Smooth muscle cell (in vitro differentiated cells): ENCODE results near the gene CP. TPM values are rescaled to one million over a fixed set of nuclear protein-coding genes. Genes with fewer than 3 reads are reported as not detected.

Experiments
- DNase-seq: peaks from one replicate; lab custom pipeline; 2025; ENCODE audit not compliant: unreplicated experiment; lab: John Stamatoyannopoulos, UW
- H2AFZ ChIP-seq: fragments of 200-600 bp; sonication (generic); 2 replicates; pipeline ENCODE4 v1.6.0; 2016; ENCODE audit warnings: antibody characterized with exemption, low read depth, mild to moderate bottlenecking
- H3F3A ChIP-seq: fragments of 200-600 bp; sonication (generic); 2 replicates; pipeline ENCODE4 v1.6.0; 2017; ENCODE audit warnings: antibody characterized with exemption, low read depth
- H3K27ac ChIP-seq: fragments of 200-600 bp; sonication (generic); 2 replicates; pipeline ENCODE4 v1.5.1; 2016; ENCODE audit warnings: low read depth, mild to moderate bottlenecking
- H3K27me3 ChIP-seq: fragments of 200-600 bp; sonication (generic); 2 replicates; pipeline ENCODE4 v1.6.1; 2016; ENCODE audit warnings: low read depth, mild to moderate bottlenecking
- H3K36me3 ChIP-seq: fragments of 200-600 bp; sonication (generic); 2 replicates; pipeline ENCODE4 v1.5.1; 2016; ENCODE audit warnings: low read depth
- H3K4me1 ChIP-seq: fragments of 200-600 bp; sonication (generic); 2 replicates; pipeline ENCODE4 v1.5.1; 2016; ENCODE audit warnings: low read depth
- H3K4me2 ChIP-seq: fragments of 200-600 bp; sonication (generic); 2 replicates; pipeline ENCODE4 v1.6.0; 2016; ENCODE audit warnings: mild to moderate bottlenecking
- H3K4me3 ChIP-seq: fragments of 200-600 bp; sonication (generic); 2 replicates; pipeline ENCODE4 v1.5.1; 2016; ENCODE audit warnings: mild to moderate bottlenecking
- H3K79me2 ChIP-seq: fragments of 200-600 bp; sonication (generic); 2 replicates; pipeline ENCODE4 v1.6.0; 2016; ENCODE audit warnings: low read depth, mild to moderate bottlenecking
- H3K9ac ChIP-seq: fragments of 200-600 bp; sonication (generic); 2 replicates; pipeline ENCODE4 v1.6.0; 2016; ENCODE audit warnings: low read depth
- H3K9me3 ChIP-seq: fragments of 200-600 bp; sonication (generic); replicated peaks from 2 replicates; pipeline ENCODE4 v1.5.1; 2016; ENCODE audit warnings: low read depth
- H4K20me1 ChIP-seq: fragments of 200-600 bp; sonication (generic); 2 replicates; pipeline ENCODE4 v1.6.0; 2016; ENCODE audit warnings: low read depth
- CTCF ChIP-seq: fragments of 200-600 bp; sonication (generic); IDR thresholded peaks from 2 replicates; pipeline ENCODE4 v1.5.1; 2017; ENCODE audit warnings: borderline replicate concordance, mild to moderate bottlenecking, antibody characterized with exemption; ENCODE audit not compliant: insufficient read depth, poor library complexity, severe bottlenecking
- WGBS: methylation state at CpG from one replicate; pipeline ENCODE4 v1.1.7; 2016; ENCODE audit warnings: low lambda C conversion rate; 5-methylcytosine and 5-hydroxymethylcytosine counted together
- polyA plus RNA-seq: library from polyadenylated mRNA; unstranded; fragments of >200 nt; fragmentation: Nextera tagmentation; extraction: Ambion mirVana; gene quantifications from 2 replicates; pipeline ENCODE4 v1.2.1, GENCODE V29; 2016
- total RNA-seq: library from RNA; depleted of rRNA; stranded (reverse); fragments of >200 nt; gene quantifications from 2 replicates; pipeline ENCODE4 v1.2.3, GENCODE V29; 2014

Gene CP
- total and polyA plus RNA-seq, 2 experiments from 2014 or later, result 2.6 TPM; not detected in 1

- WGBS, result under 1% methylated on average over 83 of the region's 84 CpGs
Observed at GRCh38 chr3:149129326-149130205, 92.1 kb downstream of the CP start, which contains the start of gene HPS3. Gene HPS3, plus strand, starts transcription at chr3:149129638. Its CDS starts 86 bp downstream, at chr3:149129724.

GRCh38 chr3:149128821-149129220 lies 92.8 kb downstream of the CP start:
- no peak for TF ChIP-seq CTCF
- H3K4me1 ChIP-seq, result peaks cover 10% of the 10 kb centered on the region
- H3K4me2 ChIP-seq, result peak overlapping the region; percentile 96
- no peak for DNase-seq
- H3K9ac ChIP-seq, result peak overlapping the region; percentile 36
- H3K36me3 ChIP-seq, result no peaks in the 10 kb centered on the region
- peak overlapping the region; percentile 66 for H3K27ac ChIP-seq
- H3K79me2 ChIP-seq, result peaks cover 18% of the 10 kb centered on the region
- H4K20me1 ChIP-seq, result no peaks in the 10 kb centered on the region
- H3K27me3 ChIP-seq, result no peaks in the 10 kb centered on the region
- WGBS, result 29% methylated on average over 4 of the region's 4 CpGs
- H3F3A ChIP-seq, result no peaks in the 10 kb centered on the region
- no peaks in the 10 kb centered on the region for H3K9me3 ChIP-seq
- H3K4me3 ChIP-seq, result peak overlapping the region; percentile 87
- H2AFZ ChIP-seq, result peak overlapping the region; percentile 95

More at GRCh38 chr3:149129326-149130205, 92.1 kb downstream of the CP start, which contains the start of gene HPS3:
- no peak for TF ChIP-seq CTCF
- H3K79me2 ChIP-seq, result peaks cover 26% of the 10 kb centered on the region
- no peaks in the 10 kb centered on the region for H3K27me3 ChIP-seq
- H3F3A ChIP-seq, result no peaks in the 10 kb centered on the region
- peak within 1 kb of the TSS; percentile 85 for H3K9ac ChIP-seq
- peak within 1 kb of the TSS; percentile 66 for H3K27ac ChIP-seq
- peaks cover 6% of the 10 kb centered on the region for H4K20me1 ChIP-seq
- peak within 1 kb of the TSS; percentile 96 for H3K4me2 ChIP-seq
- peaks cover 10% of the 10 kb centered on the region for H3K4me1 ChIP-seq
- no peaks in the 10 kb centered on the region for H3K9me3 ChIP-seq
- no peaks in the 10 kb centered on the region for H3K36me3 ChIP-seq
- peak within 1 kb of the TSS; percentile 87 for H3K4me3 ChIP-seq
- peak; percentile 69 for DNase-seq
- peak within 1 kb of the TSS; percentile 95 for H2AFZ ChIP-seq

- Histone ChIP-seq H3K4me3 (no peak overlapping the region), H3K27ac (no peak overlapping the region), H3K4me2 (no peak overlapping the region), H3K9ac (no peak overlapping the region), H3K9me3 (no peaks in the 10 kb centered on the region), H3K36me3 (no peaks in the 10 kb centered on the region), H2AFZ (no peak overlapping the region), H3K4me1 (no peaks in the 10 kb centered on the region), H3K79me2 (no peaks in the 10 kb centered on the region), H3K27me3 (no peaks in the 10 kb centered on the region), H4K20me1 (no peaks in the 10 kb centered on the region), H3F3A (no peaks in the 10 kb centered on the region)
- DNase-seq, result no peak
- 92% methylated on average over 4 of the region's 4 CpGs for WGBS
- TF ChIP-seq CTCF, result no peak
Observed at GRCh38 chr3:149122721-149123578, 98.7 kb downstream of the CP start.

Other genes starting within 250 kb of the CP start
- gene GYG1, start 230.3 kb downstream of the CP start, total RNA-seq, result 23.4 and 29.8 TPM in 2 replicates
- 13.6 and 15.8 TPM in 2 replicates for gene GYG1, start 230.3 kb downstream of the CP start, polyA plus RNA-seq
- 34.9 and 56.3 TPM in 2 replicates for gene HLTF, start 135.3 kb downstream of the CP start, total RNA-seq
- 23.2 and 24.2 TPM in 2 replicates for gene HLTF, start 135.3 kb downstream of the CP start, polyA plus RNA-seq
- 25.4 and 26.0 TPM in 2 replicates for gene HPS3, start 92.2 kb downstream of the CP start, total RNA-seq
- 12.3 and 19.7 TPM in 2 replicates for gene HPS3, start 92.2 kb downstream of the CP start, polyA plus RNA-seq
- 0.40 and 0.58 TPM in 2 replicates for gene TM4SF18, start 111.8 kb upstream of the CP start, total RNA-seq
- gene TM4SF18, start 111.8 kb upstream of the CP start, polyA plus RNA-seq, result 0.37 and 0.86 TPM in 2 replicates
- gene TM4SF1, start 155.8 kb upstream of the CP start, total RNA-seq, result 113 and 134 TPM in 2 replicates
- gene TM4SF1, start 155.8 kb upstream of the CP start, polyA plus RNA-seq, result 37.5 and 83.3 TPM in 2 replicates